K562 (cell line): ENCODE results near the gene ERBB4. TPM values are rescaled to one million over a fixed set of nuclear protein-coding genes. Genes with fewer than 3 reads are reported as not detected.

Experiments
- ATF3 ChIP-seq, 2 experiments: fragments of 450-650 bp in 1 of 2; sonication (generic) in 1 of 2; formaldehyde crosslinking in 1 of 2; IDR thresholded peaks in 1 of 2; conservative IDR thresholded peaks in 1 of 2; 2 replicates each; pipeline versions ENCODE4 v1.6.1 to v1.8.1; 2016 to 2023; ENCODE audit warnings: mild to moderate bottlenecking in 2 of 2, moderate library complexity in 2 of 2, inconsistent platforms in 1 of 2, missing genetic modification reagents in 1 of 2
- BRD9 ChIP-seq: fragments of 450-650 bp; IDR thresholded peaks from 2 replicates; pipeline ENCODE4 v1.6.1; 2018; ENCODE audit warnings: low read depth; ENCODE audit not compliant: partially characterized antibody
- HNRNPK ChIP-seq: fragments of 200-400 bp; formaldehyde crosslinking; IDR thresholded peaks from one replicate; pipeline ENCODE4 v1.6.1; 2018; ENCODE audit warnings: mild to moderate bottlenecking, low read depth, low read length; ENCODE audit not compliant: poor library complexity, severe bottlenecking
- RB1 ChIP-seq: fragments of 450-650 bp; IDR thresholded peaks from 2 replicates; pipeline ENCODE4 v1.6.1; 2017; ENCODE audit warnings: low read depth, mild to moderate bottlenecking
- UBTF ChIP-seq, 2 experiments: IDR thresholded peaks; 2 replicates each; pipeline ENCODE4 v1.6.1; 2012; ENCODE audit warnings: improper control_type of control experiment in 2 of 2, low read depth in 2 of 2, low read length in 2 of 2, borderline replicate concordance in 1 of 2
- ZBTB11 ChIP-seq, 3 experiments: fragments of 200-800 bp in 1 of 3; fragments of 250-450 bp in 1 of 3; fragments of 450-650 bp in 1 of 3; sonication (Bioruptor Pico) in 1 of 3; sonication (Bioruptor generic) in 1 of 3; formaldehyde crosslinking in 1 of 3; IDR thresholded peaks; 2 replicates each; pipeline versions ENCODE4 v1.6.1 to v1.8.0; 2016 to 2022; ENCODE audit warnings: mild to moderate bottlenecking in 2 of 3, missing genetic modification characterization in 2 of 3, missing compliant biosample characterization in 1 of 3, moderate library complexity in 1 of 3
- ZFP1 ChIP-seq: fragments of 450-650 bp; formaldehyde crosslinking; IDR thresholded peaks from 2 replicates; pipeline ENCODE4 v1.4.0; 2020; ENCODE audit warnings: mild to moderate bottlenecking, mixed read lengths
- ZFP91 ChIP-seq: sonication (generic); formaldehyde crosslinking; IDR thresholded peaks from 2 replicates; pipeline ENCODE4 v1.8.0; 2022; ENCODE audit warnings: mild to moderate bottlenecking, missing genetic modification reagents
- ZKSCAN3 ChIP-seq: fragments of 250-450 bp; sonication (Bioruptor Pico); IDR thresholded peaks from 2 replicates; pipeline ENCODE4 v1.4.0; 2020
- ZKSCAN8 ChIP-seq: fragments of 200-800 bp; sonication (Bioruptor generic); IDR thresholded peaks from 2 replicates; pipeline ENCODE4 v1.6.1; 2016; ENCODE audit warnings: missing genetic modification characterization, missing compliant biosample characterization
- ZNF707 ChIP-seq: fragments of 250-450 bp; sonication (Bioruptor Pico); conservative IDR thresholded peaks from 2 replicates; pipeline ENCODE4 v1.8.0; 2022; ENCODE audit warnings: inconsistent platforms, mild to moderate bottlenecking, moderate library complexity
- ZZZ3 ChIP-seq: fragments of 450-650 bp; IDR thresholded peaks from 2 replicates; pipeline ENCODE4 v1.6.1; 2016; ENCODE audit warnings: antibody characterized with exemption, mild to moderate bottlenecking, moderate library complexity
- polyA plus RNA-seq, 8 experiments: library from polyadenylated mRNA; depleted of rRNA in 4 of 8; stranded (reverse) in 5 of 8; unstranded in 3 of 8; fragments of >200 nt; fragmentation: Nextera tagmentation in 2 of 8; fragmentation: Illumina TruSeq in 1 of 8; extraction: Ambion mirVana in 2 of 8; extraction: Trizol in 1 of 8; gene quantifications; 2 replicates each; pipeline versions ENCODE4 v1.2.1 to v1.2.3, GENCODE V29; 2011 to 2014; ENCODE audit warnings: inconsistent platforms in 1 of 8, missing spikeins in 1 of 8
- total RNA-seq, 7 experiments: library from RNA; depleted of rRNA in 6 of 7; stranded (reverse); fragments of >200 nt in 6 of 7; fragmentation: Illumina TruSeq in 2 of 7; extraction: Trizol in 2 of 7; gene quantifications; 2 replicates each; pipeline versions ENCODE4 v1.2.1 to v1.2.3, GENCODE V29; 2011 to 2021; ENCODE audit warnings: low replicate concordance in 1 of 7

The ERBB4 gene
- total and polyA plus RNA-seq, 9 of the 15 experiments (the other 6 are each of a cell fraction or from before 2014, with no cell fraction given): not detected

GRCh38 chr2:212173756-212174510, 364.7 kb downstream of the ERBB4 start (continued):
- TF ChIP-seq HNRNPK (no peak), BRD9 (no peak), ZFP91 (CRISPR knock-in tag) (no peak), ZNF707 (CRISPR knock-in tag) (no peak), ATF3 (IDR thresholded peaks at IDR 0.05) (no peak), ATF3 (CRISPR knock-in tag; conservative IDR thresholded peaks at IDR 0.05) (no peak), ZZZ3 (no peak), ZKSCAN3 (CRISPR knock-in tag) (no peak), UBTF (IDR thresholded peaks at IDR 0.05; ENCODE audit: borderline replicate concordance in 1 of 2, low read depth in 2 of 2, low read length in 2 of 2) (no peak), ZKSCAN8 (CRISPR knock-in tag) (no peak), RB1 (no peak), ZBTB11 (CRISPR knock-in tag; IDR thresholded peaks at IDR 0.05) (no peak), ZFP1 (CRISPR knock-in tag) (no peak)
